ENCODE results near the gene MTCL3.
A peak's percentile ranks its signal among the peaks of the same experiment; 100 is the strongest.

The MTCL3 gene

GRCh38 chr6:127554435-127555006 is 35.4 kb upstream of the MTCL3 start:
- peak; percentile 55 for DNase-seq (ENCODE audit: low spot score)
- peak; percentile 70 for TF ChIP-seq CTCF (conservative IDR thresholded peaks at IDR 0.05; ENCODE audit: low read depth)
- POLR2A ChIA-PET (ENCODE audit: low non-redundant PET): no interaction called here
- CTCF ChIA-PET: interaction anchor here (0.9 to 1.1 kb wide), 2 partner anchors 88 to 135 kb away, joined by 6 to 7 read pairs; no protein-coding TSS in a partner anchor
- no peak overlapping the region for H3K27ac ChIP-seq

GRCh38 chr6:127550403-127550802 is 31.3 kb upstream of the MTCL3 start:
- TF ChIP-seq CTCF (conservative IDR thresholded peaks at IDR 0.05; ENCODE audit: low read depth): no peak
- no peak overlapping the region for H3K27ac ChIP-seq
- peak; percentile 8 for DNase-seq (ENCODE audit: low spot score)
- POLR2A ChIA-PET (ENCODE audit: low non-redundant PET): no interaction called here
- CTCF ChIA-PET: interaction anchor here (0.7 kb wide), 1 partner anchor 27 kb away, joined by 3 read pairs; no protein-coding TSS in a partner anchor

GRCh38 chr6:127547904-127548649 is 28.9 kb upstream of the MTCL3 start:
- ChIA-PET POLR2A (ENCODE audit: low non-redundant PET) (no interaction called here), CTCF (interaction anchor here (0.6 to 1.1 kb wide), 3 partner anchors 31 to 882 kb away, joined by 3 to 5 read pairs (median 3); no protein-coding TSS in a partner anchor)
- H3K27ac ChIP-seq: no peak overlapping the region
- peak; percentile 22 for TF ChIP-seq CTCF (conservative IDR thresholded peaks at IDR 0.05; ENCODE audit: low read depth)
- DNase-seq (ENCODE audit: low spot score): no peak

- no peak overlapping the region for H3K27ac ChIP-seq
- ChIA-PET POLR2A (ENCODE audit: low non-redundant PET) (no interaction called here), CTCF (interaction anchor here (0.6 to 1.1 kb wide), 3 partner anchors 31 to 1629 kb away, joined by 3 to 4 read pairs (median 3); no protein-coding TSS in a partner anchor)
- no peak for DNase-seq (ENCODE audit: low spot score)
- no peak for TF ChIP-seq CTCF (conservative IDR thresholded peaks at IDR 0.05; ENCODE audit: low read depth)
These were observed 28.1 kb upstream of the MTCL3 start for GRCh38 chr6:127547215-127547614.

GRCh38 chr6:127539272-127539671 is 20.1 kb upstream of the MTCL3 start:
- DNase-seq (ENCODE audit: low spot score): no peak
- ChIA-PET POLR2A (ENCODE audit: low non-redundant PET) (no interaction called here), CTCF (interaction anchor here (0.6 to 2.0 kb wide), 4 partner anchors 73 to 238 kb away, joined by 3 to 6 read pairs (median 4); no protein-coding TSS in a partner anchor)
- peak; percentile 46; the same call in 1 of the 2 replicates for TF ChIP-seq CTCF (conservative IDR thresholded peaks at IDR 0.05; ENCODE audit: low read depth)
- H3K27ac ChIP-seq: no peak overlapping the region

GRCh38 chr6:127538750-127539264 is 19.7 kb upstream of the MTCL3 start:
- ChIA-PET CTCF (interaction anchor here (0.5 to 2.0 kb wide), 7 partner anchors 22 to 1668 kb away, joined by 3 to 6 read pairs (median 4); no protein-coding TSS in a partner anchor), POLR2A (ENCODE audit: low non-redundant PET) (no interaction called here)
- TF ChIP-seq CTCF (conservative IDR thresholded peaks at IDR 0.05; ENCODE audit: low read depth): no peak
- no peak for DNase-seq (ENCODE audit: low spot score)
- H3K27ac ChIP-seq: no peak overlapping the region

Data from RWPE1 (cell line).